ENCODE measurements around the gene HM13.
"Not testable (repeated sequence)": the region's sequence is repeated elsewhere in the genome, so short reads cannot be mapped to it uniquely, and the experiment has no call there.

DNA sequence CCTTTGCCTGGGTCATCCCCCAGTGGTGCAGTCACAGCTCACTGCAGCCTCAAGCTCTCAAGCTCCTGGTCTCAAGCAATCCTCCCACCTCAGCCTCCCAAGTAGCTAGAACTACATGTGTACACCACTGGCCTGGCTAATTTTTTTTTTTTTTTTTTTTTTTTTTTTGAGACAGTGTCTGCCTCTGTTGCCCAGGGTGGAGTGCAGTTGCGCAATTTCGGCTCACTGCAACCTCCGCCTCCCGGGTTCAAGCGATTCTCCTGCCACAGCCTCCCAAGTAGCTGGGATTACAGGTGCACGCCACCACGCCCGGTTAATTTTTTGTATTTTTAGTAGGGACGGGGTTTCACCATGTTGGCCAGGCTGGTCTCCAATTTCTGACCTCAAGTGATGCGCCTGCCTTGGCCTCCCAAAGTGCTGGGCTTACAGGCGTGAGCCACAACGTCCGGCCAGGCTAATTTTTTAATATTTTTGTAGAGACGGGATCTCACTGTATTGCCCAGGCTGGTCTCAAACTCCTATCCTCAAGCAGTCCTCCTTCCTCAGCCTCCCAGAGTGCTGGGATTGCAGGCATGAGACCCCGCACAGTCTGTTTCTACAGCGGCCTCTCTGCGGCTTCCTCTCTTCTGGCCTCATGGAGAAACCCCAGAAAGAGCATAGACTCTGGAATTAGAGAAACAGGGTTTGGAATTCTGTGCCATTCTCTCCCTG lies 65.9 kb downstream of the HM13 start:
- TF ChIP-seq ELK1 (IDR thresholded peaks at IDR 0.05; ENCODE audit: borderline replicate concordance, low read depth, low read length); MAFK (IDR thresholded peaks at IDR 0.05; ENCODE audit: low read depth, low read length); BHLHE40 (IDR thresholded peaks at IDR 0.05; ENCODE audit: low read depth, low read length); POLR2A (IDR thresholded peaks at IDR 0.05; ENCODE audit: low read depth, low read length); NFE2L2 (IDR thresholded peaks at IDR 0.05; ENCODE audit: low read depth, low read length); MXI1 (IDR thresholded peaks at IDR 0.05; ENCODE audit: borderline replicate concordance, low read depth, low read length); SMC3 (IDR thresholded peaks at IDR 0.05; ENCODE audit: low read depth, low read length); RAD21 (IDR thresholded peaks at IDR 0.05; ENCODE audit: low read length): not testable (repeated sequence)
- TF ChIP-seq, protein P1, sequence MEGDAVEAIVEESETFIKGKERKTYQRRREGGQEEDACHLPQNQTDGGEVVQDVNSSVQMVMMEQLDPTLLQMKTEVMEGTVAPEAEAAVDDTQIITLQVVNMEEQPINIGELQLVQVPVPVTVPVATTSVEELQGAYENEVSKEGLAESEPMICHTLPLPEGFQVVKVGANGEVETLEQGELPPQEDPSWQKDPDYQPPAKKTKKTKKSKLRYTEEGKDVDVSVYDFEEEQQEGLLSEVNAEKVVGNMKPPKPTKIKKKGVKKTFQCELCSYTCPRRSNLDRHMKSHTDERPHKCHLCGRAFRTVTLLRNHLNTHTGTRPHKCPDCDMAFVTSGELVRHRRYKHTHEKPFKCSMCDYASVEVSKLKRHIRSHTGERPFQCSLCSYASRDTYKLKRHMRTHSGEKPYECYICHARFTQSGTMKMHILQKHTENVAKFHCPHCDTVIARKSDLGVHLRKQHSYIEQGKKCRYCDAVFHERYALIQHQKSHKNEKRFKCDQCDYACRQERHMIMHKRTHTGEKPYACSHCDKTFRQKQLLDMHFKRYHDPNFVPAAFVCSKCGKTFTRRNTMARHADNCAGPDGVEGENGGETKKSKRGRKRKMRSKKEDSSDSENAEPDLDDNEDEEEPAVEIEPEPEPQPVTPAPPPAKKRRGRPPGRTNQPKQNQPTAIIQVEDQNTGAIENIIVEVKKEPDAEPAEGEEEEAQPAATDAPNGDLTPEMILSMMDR (conservative IDR thresholded peaks at IDR 0.05; ENCODE audit: low read depth, low read length), result not testable (repeated sequence)

All from IMR-90 (cell line).